GM08714 (cell line): ENCODE results near the gene NOC3L.
"Not testable (repeated sequence)": the region's sequence is repeated elsewhere in the genome, so short reads cannot be mapped to it uniquely, and the experiment has no call there.

Source experiments
- H3K4me3 ChIP-seq: fragments of 200-500 bp; sonication (Bioruptor generic); 2 replicates; pipeline ENCODE4 v1.5.1; 2014; ENCODE audit warnings: mild to moderate bottlenecking, low read length, inconsistent platforms
- ZNF274 ChIP-seq: IDR thresholded peaks from 2 replicates; pipeline ENCODE4 v1.6.1; 2012; ENCODE audit warnings: mild to moderate bottlenecking, low read depth, low read length

Gene NOC3L

DNA sequence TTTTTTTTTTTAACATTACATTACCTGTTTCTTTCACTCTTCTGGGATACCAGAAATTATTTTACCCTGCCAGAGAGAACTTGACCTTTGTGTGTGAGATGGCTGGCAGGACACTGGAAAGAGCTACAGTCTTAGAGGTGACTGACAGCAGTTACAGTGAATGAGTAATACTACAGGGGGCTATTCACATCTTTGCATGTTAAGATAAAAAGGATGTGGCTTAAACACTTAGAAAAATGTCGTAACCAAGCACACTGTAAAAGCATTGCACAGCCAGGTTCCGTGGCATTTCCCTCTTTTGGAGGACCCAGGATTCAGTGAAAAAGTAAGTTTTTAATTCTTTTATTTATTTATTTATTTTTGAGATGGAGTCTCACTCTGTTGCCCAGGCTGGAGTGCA, 20.8 kb upstream of the NOC3L start:
- TF ChIP-seq ZNF274: no peak
- no peak overlapping the region for H3K4me3 ChIP-seq

DNA sequence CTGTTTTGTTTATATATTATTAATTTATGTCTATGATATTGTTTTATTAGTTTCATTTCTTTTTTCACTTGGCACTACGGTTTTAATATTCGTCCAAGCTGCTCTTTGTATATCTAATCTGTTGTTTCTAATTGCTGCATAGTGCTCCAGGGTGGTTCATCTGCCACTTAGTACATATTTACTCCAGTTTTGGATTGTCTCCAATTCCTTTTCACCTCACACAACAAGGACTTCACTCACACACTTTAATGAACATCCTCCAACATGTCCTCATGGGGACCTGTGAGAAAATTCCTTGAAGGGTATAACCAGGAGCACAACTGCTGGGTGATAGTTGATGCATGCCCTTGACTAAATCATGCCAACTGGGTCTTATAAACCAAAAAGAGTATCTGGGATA, 14.1 kb upstream of the NOC3L start:
- no peak overlapping the region for H3K4me3 ChIP-seq
- no peak for TF ChIP-seq ZNF274

DNA sequence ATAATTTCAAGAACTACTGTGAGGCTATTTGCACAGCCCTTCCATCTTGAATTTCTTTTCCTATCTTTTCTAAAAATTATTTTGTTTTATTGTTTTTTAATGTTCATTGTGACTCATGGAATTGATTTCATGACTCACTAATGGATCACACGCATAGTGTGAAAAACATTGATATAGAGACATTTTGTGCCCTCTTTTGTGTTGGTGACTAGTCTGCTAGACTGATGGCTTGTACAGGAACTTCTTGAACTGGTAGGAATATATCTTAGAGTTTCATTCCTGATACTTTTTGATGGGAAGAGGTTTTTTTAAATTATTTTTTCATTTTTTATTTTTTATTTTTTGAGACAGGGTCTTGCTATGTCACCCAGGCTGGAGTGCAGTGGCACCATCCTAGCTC, 12.6 kb upstream of the NOC3L start:
- TF ChIP-seq ZNF274: no peak
- no peak overlapping the region for H3K4me3 ChIP-seq

DNA sequence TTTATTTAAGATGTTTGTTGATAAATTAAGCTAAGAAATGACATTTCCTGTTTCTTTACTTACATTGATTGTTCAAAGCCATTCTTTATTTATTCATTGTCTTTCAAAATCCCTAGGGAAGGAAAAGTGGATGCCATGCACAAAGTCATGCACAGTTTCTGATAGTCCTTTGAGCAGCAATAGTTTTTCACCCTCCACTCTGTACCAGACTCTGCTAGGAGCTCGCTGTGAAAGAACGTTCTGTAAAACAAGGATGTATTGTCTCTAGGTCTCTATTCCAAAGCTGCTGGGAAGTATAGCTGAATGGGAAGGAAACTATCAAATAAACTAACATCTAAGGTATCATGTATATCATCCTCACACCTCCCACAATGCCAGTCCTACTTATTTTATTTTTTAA, 7.8 kb upstream of the NOC3L start:
- no peak overlapping the region for H3K4me3 ChIP-seq
- no peak for TF ChIP-seq ZNF274

DNA sequence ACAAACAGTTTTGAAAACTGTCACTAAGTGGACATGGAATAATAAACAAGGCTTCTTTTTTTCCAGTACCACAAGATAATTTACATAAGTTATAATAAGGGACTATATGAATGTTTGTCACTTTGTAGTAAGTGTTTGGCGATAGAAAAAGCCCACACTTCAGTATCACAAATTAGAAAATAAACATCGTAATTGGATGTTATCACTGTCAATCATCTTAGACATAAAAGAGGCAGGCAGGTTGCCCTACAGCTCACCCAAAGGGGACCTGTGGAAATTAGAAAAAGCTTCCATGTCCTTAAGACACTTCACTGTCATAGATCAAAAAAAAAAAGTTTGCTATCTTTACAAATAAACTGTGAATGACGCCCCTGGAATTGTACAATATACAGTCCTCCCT, 3.6 kb upstream of the NOC3L start:
- no peak for TF ChIP-seq ZNF274

DNA sequence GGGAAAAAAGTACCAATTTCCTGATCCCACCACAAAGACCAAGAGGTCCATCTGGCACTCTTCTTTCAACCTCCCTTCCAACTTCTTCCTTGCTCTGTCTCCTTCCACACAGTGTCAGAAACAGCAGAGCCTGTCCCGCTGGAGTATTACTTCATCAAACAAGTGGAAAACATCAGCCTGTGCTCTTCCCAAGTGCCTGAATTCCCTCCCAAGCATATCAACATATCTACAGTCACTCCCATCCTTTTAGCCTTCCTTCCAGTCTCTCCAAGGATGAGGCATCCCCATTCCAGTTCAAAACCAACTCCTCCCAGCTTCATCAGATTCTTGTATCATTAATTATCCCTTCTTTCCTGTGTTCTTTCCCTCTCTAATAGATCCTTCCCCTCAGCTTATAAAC, 1.7 kb upstream of the NOC3L start:
- no peak for TF ChIP-seq ZNF274
- no peak overlapping the region for H3K4me3 ChIP-seq

More for the DNA sequence above, 3.6 kb upstream of the NOC3L start:
- no peak overlapping the region for H3K4me3 ChIP-seq

DNA sequence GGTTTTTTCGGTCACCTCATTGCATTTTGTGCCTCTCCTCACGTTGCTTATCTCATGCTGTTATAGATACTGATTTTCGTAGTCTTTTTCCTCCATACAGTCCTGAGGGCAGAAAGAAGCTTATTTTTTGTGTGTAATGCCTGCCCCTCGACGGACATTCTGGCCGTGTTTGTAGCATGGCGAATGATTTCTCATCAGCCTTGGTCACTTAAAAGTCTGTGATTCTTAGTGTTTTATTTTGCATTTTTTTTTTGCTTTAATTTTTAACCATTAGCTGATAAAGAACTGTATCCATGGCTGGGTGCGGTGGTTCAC, 469 bp upstream of the NOC3L start:
- no peak for TF ChIP-seq ZNF274
- peak overlapping the region; percentile 78; the same call in 1 of the 2 replicates for H3K4me3 ChIP-seq

DNA sequence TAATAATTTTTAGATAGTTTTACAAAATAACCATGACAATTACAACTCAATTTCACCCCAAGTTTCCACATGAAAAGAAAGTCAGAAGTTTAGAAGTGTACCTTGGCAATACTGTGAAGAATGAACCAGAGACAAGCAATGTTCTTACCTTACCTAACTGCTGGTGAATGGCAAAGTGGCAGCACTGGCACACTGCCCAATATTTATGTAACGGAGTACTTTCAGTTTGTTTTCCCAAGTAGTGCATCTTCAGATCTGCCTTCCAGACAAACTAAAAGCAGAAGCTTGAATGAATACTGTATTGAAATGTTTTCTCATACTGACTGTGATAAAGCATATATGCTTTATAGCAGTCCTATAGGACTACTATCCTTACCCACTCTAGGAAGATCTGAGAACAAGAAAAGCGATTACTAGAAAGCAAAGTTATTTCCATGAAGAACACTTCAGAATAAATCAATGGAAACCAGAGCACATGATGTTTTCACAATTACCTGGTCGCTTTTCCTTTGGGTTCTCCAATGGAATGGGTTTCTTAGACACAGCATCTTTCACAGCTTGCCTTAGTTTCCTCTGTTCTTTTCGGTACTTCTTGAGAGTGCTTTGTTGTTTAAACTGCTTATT, 1.5 kb downstream of the NOC3L start:
- no peak for TF ChIP-seq ZNF274
- peak overlapping the region; percentile 78; the same call in 1 of the 2 replicates for H3K4me3 ChIP-seq

DNA sequence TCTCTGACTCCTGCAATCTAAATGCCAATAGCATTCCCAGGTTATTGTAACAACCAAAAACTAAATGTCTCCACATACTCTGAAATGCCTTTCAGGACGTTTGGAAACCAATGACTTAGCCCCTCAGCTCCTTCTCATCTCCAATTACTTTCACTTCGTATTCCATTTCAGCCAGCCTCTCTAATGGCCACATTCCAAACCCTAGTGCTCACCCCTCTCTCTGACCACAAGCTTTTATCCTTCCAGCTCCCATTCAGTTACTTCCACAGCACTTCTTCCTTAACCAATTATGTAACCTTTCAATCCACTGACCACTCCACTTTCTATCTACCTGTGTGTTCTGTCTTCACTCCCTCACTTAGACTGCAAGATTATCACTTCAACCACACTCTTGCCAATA, 4.3 kb downstream of the NOC3L start:
- H3K4me3 ChIP-seq: no peak overlapping the region
- TF ChIP-seq ZNF274: no peak

DNA sequence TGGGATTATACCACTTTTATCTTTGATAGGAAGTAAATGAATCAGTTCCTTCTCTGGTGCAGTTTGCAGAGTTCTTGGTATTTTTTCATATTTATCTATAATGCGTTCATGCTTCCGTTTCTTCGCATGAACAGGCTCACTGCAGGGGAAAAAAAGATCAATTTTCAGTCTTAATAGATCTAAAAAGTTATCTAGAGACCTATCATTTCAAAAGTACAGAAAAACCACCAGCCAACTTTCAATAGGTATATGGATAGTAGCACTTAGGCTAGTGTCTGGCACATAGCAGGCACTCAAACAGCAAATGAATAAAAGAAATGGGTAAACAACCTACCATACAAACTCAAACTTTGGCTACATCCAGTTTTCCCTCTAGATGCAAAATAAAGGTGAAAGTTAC, 5.5 kb downstream of the NOC3L start:
- no peak for TF ChIP-seq ZNF274
- no peak overlapping the region for H3K4me3 ChIP-seq

DNA sequence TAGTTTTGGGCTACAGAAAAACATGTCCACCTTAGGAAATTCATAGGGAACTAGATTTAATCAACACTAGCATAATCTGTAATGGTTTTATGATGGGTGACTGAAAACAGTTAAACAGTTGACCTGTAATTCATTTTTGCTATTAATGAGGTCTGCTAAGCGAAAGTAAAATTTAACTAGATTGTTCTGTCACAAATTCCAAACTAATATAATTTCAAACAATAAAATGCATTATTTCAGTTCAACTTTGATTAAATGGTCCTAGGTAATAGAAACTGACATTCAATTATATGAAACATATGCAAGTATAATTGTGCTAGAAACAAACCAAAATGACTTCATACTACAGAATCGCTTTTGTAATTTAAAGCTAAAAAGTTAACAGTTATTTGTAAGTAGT, 6.9 kb downstream of the NOC3L start:
- TF ChIP-seq ZNF274: no peak
- no peak overlapping the region for H3K4me3 ChIP-seq

DNA sequence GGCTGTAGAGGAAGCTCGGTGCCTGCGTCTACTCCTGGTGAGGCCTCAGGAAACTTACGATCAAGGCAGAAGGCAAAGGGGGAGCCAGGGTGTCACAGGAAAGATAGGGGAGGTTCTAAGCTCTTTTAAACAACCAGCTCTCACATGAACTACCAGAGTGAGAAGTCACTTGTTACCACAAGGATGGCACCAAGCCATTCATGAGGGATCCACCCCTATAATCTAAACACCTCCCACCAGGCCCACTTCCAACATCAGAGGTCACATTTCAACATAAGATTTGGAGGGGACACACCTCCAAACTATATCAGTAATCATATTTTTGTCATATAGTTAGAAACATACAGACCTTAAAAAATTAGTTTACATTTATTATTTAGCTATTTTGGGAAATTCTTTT, 9.4 kb downstream of the NOC3L start:
- TF ChIP-seq ZNF274: no peak
- H3K4me3 ChIP-seq: no peak overlapping the region

DNA sequence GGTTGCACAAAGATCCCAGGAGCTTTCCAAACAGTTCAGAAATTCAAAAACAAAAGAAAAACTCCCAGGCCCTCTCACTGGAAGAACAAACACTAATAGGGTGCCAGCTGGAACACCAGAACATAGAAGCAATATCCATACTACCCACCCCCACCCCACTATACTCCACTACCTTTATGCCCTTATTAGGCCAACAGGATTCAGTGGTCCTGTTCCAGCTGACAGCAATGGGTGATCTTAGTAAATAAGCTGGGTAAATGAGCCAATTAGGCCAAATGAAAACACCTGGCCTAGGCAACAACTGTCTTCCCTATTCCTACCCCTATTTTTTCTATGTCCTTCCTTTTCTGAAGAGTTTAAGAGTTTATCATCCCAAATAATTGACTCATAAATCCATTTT, 11.7 kb downstream of the NOC3L start:
- TF ChIP-seq ZNF274: no peak
- H3K4me3 ChIP-seq: no peak overlapping the region

DNA sequence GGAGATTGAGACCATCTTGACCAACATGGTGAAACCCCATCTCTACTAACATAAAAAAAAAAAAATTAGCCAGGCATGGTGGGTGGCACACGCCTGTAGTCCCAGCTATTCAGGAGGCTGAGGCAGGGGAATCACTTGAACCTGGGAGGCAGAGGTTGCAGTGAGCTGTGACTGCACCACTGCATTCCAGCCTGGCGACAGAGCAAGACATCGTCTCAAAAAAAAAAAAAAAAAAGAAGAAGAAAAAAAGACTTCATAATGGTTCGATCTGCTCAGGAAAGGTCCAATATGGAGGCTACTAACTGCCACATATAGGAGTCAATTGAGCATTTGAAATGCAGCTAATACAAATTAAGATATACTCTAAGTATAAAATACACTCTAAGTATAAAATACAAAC, 12.2 kb downstream of the NOC3L start:
- H3K4me3 ChIP-seq: not testable (repeated sequence)

DNA sequence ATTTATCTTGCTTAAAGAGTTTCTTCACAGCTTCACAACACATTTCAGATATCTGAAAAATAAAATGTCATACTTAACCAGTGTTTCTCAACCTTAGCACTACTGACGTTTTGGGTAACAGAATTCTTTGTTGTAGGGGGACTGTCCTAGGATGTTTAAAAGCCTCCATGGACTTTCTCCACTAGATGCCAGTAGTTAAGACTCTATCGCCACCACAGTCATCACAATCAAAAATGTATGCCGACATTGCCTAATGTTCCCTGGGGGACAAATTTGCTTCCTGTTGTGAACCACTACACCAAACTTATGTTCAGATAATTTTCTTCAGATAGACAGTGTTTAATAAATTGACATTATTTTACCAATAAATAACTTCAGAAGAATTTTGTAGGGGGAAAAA, 13.4 kb downstream of the NOC3L start:
- H3K4me3 ChIP-seq: no peak overlapping the region
- TF ChIP-seq ZNF274: no peak

DNA sequence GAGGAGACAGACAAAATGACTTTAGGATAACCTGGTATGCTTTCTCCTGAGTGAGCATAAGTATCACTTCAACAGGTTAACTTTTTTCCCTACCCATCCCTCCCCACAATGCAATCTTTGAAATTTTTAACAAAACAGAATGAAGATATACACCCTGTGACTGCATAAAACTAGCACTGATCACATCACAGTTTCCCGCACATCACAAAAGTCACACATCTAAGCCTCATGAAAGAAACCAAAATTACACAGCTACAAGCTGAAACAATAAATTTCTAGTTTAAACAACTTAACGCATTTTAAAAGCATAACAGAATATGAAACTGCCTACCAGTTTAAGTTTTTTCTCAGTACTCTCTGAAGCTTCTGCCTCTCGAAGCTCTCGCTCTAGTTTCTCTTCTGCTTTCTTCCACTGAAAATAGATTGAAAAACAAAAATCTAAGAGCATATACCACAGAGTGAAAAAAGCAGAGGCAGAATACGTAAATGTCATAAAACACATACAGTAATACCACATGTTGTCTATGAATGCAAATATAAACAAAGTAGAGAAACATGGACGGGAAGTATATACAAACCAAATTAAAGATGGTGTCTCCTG, 18.1 kb downstream of the NOC3L start:
- TF ChIP-seq ZNF274: no peak
- H3K4me3 ChIP-seq: peak overlapping the region; percentile 56; the same call in 1 of the 2 replicates
